NCI-H345 treated with DMSO at 0.1 percent for 48 hours (cell line): ENCODE data around the gene CCDC136.

Experiments used
- DNase-seq: peaks from one replicate; lab custom pipeline; 2025; ENCODE audit not compliant: unreplicated experiment; lab: John Stamatoyannopoulos, UW

The CCDC136 gene

GRCh38 chr7:128830231-128831177 is 38.7 kb downstream of the CCDC136 start, which contains the start of gene FLNC:
Gene FLNC, plus strand, starts transcription at chr7:128830406. Its CDS starts 232 bp downstream, at chr7:128830638.
- DNase-seq: no peak

GRCh38 chr7:128831178-128831993 is 39.6 kb downstream of the CCDC136 start:
- no peak for DNase-seq

- DNase-seq: no peak
Measured at GRCh38 chr7:128831994-128832879, 40.5 kb downstream of the CCDC136 start.

DNA sequence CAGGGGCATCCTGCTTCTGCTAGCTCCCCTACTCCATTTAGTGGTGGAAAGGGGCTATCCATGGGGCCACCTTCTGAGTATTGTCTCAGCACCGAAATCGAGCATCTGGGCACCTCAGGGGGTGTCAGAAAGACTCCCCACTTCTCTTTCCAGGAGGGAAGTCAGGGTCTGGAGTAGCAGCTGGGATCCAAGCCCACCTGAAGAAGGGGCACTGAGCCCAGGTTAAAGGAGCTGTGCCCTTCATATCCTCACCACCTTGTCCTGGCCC is 41.0 kb downstream of the CCDC136 start:
- DNase-seq: no peak

GRCh38 chr7:128833148-128833945 is 41.6 kb downstream of the CCDC136 start:
- peak; percentile 37 for DNase-seq

GRCh38 chr7:128833946-128834325 is 42.2 kb downstream of the CCDC136 start:
- no peak for DNase-seq

DNA sequence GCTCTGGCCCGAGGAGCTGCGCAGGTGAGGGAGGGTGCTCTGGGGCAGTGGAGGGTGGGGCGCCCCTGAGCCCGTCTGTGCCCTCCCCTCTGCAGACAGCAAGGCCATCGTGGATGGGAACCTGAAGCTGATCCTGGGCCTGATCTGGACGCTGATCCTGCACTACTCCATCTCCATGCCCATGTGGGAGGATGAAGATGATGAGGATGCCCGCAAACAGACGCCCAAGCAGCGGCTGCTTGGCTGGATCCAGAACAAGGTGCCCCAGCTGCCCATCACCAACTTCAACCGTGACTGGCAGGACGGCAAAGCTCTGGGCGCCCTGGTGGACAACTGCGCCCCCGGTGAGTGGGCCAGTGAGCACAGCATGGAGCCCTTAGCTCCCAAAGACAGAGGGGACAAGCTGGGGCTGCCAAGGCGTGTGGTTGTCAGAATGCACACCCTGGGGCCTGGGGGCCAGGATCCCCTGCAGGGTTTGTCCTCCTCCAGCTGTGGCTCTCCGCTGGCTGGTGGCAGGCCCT is 43.5 kb downstream of the CCDC136 start:
- no peak for DNase-seq

- DNase-seq: no peak
Measured at GRCh38 chr7:128835790-128836641, 44.2 kb downstream of the CCDC136 start.

- DNase-seq: no peak
Measured at GRCh38 chr7:128836729-128837348, 45.1 kb downstream of the CCDC136 start.

DNA sequence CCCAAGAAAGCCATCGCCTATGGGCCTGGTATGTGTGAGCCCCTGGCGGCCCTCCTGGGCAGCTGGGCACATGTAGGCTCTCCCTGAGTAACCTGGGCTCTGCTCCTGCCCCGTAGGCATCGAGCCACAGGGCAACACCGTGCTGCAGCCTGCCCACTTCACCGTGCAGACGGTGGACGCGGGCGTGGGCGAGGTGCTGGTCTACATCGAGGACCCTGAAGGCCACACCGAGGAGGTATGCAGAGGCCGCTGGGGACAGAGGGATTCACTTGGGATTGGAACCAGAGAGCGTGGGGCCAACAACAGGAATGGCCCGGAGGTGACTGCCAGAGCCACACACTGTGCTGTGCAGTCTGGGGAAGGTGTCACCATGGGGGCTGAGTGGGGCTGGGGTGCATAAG is 45.8 kb downstream of the CCDC136 start:
- DNase-seq: no peak

DNA sequence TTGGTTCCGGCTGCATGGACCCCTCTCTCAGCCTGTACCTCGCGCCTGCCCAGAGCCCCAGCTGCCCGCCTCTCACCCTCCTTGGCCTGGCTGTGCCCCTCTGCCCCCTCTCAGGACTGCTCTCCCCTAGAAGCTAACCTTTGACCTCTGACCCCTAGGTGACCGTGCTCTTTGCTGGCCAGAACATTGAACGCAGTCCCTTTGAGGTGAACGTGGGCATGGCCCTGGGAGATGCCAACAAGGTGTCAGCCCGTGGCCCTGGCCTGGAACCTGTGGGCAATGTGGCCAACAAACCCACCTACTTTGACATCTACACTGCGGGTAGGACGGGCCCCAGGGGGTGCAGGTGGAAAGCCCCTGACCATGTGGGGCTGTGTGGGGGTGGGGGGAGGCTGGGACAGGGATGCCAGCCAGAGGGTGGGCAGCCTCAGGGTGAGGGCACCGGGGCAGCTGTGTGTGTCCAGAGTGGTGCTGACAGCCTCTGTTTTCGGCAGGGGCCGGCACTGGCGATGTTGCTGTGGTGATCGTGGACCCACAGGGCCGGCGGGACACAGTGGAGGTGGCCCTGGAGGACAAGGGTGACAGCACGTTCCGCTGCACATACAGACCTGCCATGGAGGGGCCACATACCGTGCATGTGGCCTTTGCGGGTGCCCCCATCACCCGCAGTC is 46.5 kb downstream of the CCDC136 start:
- no peak for DNase-seq

DNA sequence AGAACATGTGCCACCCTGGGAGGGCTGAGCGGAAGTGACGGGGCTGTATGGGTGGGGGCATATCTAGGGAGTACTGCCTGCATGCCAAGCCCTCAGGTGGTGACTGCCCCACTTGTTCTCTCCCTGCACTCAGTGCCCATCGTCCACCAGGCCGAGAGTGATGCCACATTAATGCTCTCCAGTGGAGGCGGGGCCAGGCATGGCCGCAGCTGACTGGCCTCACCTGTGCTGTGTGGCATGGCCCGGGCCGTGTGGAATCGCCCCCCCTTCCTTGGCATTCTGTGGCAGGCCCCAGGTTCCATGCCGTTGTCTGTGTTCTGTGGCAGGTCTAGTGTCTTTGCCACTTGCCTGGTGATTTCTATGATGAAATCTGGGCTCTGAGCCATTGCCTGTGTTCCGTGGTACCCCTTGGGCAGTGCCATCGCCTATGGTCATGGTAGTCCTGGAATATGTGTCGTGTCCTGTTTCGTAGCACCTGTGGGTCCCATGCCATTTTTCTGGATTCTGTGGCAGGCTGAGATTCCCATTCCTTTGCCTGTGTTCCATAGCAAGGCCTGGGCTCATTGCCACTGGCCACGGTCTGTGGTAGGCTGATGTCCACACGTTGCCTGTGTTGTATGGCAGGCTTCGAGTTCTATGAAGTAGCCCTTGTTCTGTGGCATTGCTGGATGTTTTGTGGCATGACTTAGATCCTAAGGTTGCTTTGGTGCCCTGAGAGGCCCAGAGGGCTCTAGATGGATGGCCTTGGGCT is 47.4 kb downstream of the CCDC136 start:
- no peak for DNase-seq

DNA sequence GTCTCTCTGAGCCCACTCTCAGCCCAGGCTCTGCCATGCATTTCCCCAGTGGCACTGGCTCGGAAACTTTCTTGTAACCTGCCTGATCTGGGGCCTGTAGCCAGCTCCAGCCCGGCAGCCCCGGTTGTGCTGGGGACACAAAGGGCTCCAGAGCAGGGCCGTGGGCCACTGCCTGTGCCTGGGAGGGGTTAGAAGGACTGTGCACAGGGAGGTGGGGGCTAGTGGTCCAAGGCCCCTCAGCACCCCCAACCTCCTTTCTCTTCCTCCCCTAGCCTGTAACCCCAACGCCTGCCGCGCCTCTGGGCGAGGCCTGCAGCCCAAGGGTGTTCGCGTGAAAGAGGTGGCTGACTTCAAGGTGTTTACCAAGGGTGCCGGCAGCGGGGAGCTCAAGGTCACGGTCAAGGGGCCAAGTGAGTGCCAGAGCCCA is 48.0 kb downstream of the CCDC136 start:
- DNase-seq: no peak

DNA sequence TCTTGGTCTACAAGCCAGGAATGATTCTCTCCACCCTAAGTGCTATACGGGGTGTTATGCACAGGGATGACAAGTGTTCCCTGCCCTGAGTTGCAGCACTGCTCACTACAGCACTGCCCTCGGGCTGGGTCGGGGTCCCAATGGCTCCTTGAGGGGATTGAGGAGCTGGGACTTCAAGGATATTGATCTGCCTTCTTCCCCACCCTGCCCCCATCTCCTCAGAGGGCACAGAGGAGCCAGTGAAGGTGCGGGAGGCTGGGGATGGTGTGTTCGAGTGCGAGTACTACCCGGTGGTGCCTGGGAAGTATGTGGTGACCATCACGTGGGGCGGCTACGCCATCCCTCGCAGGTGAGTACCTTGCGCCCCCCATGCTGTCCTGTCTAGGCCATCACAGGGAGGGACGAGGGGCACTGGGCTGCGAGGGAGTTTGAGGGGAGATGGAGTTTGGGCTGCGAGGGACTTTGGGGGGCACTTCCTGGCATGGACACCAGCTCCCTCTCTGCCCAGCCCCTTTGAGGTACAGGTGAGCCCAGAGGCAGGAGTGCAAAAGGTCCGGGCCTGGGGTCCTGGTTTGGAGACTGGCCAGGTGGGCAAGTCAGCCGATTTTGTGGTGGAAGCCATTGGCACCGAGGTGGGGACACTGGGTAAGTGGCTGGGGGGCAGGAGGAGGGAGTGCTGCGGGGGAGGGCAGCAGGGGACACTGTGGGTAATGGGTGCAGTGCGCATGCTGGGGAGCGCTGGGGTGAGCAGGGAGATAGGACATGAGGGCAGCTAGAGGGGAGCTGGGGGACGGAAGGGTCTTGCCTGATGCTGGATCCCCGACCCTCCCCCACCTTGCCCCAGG is 48.8 kb downstream of the CCDC136 start:
- DNase-seq: no peak

DNA sequence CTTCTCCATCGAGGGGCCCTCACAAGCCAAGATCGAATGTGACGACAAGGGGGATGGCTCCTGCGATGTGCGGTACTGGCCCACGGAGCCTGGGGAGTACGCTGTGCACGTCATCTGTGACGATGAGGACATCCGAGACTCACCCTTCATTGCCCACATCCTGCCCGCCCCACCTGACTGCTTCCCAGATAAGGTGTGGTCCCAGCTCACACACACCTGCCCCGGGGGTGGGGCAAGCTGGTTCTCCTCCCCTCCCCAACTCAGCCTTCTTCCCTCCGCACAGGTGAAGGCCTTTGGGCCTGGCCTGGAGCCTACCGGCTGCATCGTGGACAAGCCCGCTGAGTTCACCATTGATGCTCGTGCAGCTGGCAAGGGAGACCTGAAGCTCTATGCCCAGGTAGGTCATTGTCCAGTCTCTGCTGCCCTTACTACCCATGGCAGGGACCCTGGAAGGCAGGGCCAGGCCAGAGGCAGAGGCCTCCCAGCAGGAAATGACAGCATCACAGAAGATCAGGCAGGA is 49.5 kb downstream of the CCDC136 start:
- DNase-seq: no peak

DNA sequence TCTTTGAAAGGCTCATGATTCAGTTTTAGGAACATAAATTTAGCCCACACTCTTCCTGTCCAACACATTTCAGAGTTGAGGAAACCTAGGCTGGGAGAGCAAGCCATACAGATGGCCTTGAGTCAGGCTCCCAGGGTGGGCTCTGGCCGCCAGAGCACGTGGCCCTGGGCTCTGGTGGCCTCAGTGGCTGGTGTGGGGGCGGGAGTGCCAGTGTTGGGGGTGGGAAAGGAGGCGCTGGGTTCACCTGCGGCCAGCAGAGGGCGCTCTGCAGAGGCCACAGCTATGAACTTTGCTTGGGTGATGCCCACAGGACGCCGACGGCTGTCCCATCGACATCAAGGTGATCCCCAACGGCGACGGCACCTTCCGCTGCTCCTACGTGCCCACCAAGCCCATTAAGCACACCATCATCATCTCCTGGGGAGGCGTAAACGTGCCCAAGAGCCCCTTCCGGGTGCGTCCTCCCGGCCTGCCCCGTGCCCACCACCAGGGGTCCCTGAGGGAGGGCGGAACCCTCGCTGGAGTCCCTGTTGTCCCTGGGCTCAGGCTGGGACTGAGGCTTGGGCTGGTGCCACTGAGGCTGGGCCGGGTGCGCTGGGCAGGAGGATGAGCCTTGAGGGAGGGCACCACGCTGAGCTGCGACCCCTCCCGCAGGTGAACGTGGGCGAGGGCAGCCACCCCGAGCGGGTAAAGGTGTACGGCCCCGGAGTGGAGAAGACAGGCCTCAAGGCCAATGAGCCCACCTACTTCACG is 50.3 kb downstream of the CCDC136 start:
- peak; percentile 55 for DNase-seq
